Stimulated activated CD4-positive, alpha-beta T cell treated with anti-CD3 and anti-CD28 coated beads, Interleukin-1b, Interleukin-23, amount 100 ng/mL, for 1 hour (primary cell): ENCODE results near the gene EEPD1.
"Not testable (repeated sequence)": the region's sequence is repeated elsewhere in the genome, so short reads cannot be mapped to it uniquely, and the experiment has no call there.

Experiments
- DNase-seq, 2 donors: peaks; one replicate each; pipeline ENCODE4 v3.0.0-alpha.2; 2020; ENCODE audit warnings: low read depth in 2 of 2

Gene EEPD1

GRCh38 chr7:36214608-36215456 is 61.8 kb downstream of the EEPD1 start:
- DNase-seq, result no peak

- DNase-seq, result no peak
Measured at GRCh38 chr7:36215457-36215765, 62.4 kb downstream of the EEPD1 start.

DNA sequence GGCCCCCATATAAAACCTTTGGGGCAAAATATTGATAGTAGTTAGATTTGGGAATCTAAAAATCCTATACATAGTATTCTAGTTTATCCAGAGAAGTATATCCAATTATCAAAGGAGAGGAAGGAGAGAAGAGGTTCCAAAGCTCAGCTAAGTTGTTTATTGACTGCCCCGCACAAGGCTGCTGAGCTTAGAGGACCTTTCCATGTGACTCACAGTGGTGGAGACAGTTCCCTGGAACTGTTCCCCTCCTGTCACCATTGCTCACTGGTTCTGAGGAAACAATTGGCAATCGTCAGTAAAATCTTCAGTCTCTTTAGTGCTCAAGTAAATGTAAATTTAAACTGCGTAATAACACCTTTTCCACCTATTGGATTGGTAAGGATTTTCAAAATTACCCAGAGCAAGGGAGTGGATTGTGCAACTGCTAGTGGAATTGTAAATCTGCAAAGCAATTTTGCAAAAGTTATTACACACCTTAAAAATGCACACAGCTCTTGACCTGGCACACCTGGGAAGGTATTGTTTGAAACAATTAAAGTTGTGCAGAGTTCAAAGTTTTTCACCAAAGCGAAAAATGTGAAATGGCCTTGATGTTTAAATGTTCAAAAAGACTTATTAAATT is 63.1 kb downstream of the EEPD1 start:
- DNase-seq, result no peak

DNA sequence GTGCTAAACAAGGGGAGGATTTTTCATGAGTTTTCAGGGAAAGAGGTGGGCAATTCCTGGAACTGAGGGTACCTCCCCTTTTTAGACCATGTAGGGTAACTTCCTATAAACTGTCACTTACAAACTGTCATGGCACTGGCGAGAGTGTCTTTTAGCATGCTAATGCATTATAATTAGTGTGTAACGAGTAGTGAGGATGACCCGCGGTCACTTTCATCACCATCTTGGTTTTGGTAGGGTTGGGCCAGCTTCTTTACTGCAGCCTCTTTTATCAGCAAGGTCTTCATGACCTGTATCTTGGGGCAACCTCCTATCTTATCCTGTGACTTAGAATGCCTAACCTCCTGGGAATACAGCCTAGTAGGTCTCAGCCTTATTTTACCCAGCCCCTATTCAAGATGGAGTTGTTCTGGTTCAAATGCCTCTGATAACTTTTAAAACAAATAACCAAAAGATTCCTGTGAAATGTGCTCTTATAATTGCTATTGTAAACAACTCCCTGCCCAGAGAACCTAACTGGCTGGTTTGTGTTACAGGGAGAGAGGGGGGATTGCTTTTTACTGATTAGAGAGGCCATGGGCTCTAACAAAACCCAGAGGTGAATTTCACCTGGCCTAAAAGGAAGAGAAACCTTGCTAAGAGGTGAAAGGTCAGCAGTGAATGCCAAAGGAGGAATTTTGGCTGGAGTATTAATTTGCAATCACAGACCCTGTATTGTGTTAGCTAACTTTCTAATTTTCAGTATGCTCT is 64.3 kb downstream of the EEPD1 start:
- no peak for DNase-seq

DNA sequence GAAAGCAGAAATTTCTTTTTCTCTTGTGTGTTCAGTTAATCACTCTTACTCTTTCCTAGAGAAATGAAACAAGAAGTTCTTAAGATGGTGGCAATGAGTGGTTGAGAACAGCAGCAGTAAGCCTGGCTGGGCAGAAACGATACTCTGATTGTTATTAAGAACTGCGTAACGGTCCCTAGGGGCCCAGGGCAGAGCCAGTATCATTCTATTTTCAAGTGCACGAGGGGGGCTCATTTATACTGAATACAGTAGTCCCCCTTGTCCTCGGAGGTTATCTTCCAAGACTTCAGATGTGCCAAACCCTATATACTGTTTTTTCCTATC is 64.9 kb downstream of the EEPD1 start:
- no peak for DNase-seq

GRCh38 chr7:36219429-36219828 is 66.4 kb downstream of the EEPD1 start:
- DNase-seq, result no peak

GRCh38 chr7:36223851-36224250 is 70.8 kb downstream of the EEPD1 start:
- no peak for DNase-seq

- no peak for DNase-seq
Measured at GRCh38 chr7:36224934-36225858, 72.1 kb downstream of the EEPD1 start.

GRCh38 chr7:36226151-36226550 is 73.1 kb downstream of the EEPD1 start:
- DNase-seq, result no peak

- no peak for DNase-seq
Measured at GRCh38 chr7:36227223-36227622, 74.2 kb downstream of the EEPD1 start.

DNA sequence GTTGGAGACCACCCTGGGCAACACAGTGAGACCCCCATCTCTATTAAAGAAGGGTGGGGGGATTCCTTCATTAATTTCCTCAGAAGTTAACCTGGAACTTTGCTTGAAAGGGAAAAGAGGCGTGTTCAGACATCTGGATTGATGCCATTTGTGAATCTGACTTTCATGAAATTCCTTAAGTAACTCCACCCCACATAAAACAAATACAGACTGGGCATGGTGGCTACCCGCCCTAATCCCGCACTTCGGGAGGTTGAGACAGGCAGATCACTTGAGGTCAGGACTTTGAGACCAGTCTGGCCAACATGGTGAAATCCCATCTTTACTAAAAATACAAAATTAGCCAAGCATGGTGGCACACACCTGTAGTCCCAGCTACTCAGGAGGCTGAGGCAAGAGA is 75.0 kb downstream of the EEPD1 start:
- no peak for DNase-seq

GRCh38 chr7:36231406-36231805 is 78.4 kb downstream of the EEPD1 start:
- no peak for DNase-seq

GRCh38 chr7:36232555-36232954 is 79.5 kb downstream of the EEPD1 start:
- DNase-seq, result no peak

- no peak for DNase-seq
Measured at GRCh38 chr7:36232971-36233550, 80.0 kb downstream of the EEPD1 start.

- no peak for DNase-seq
Measured at GRCh38 chr7:36236073-36236472, 83.0 kb downstream of the EEPD1 start.

DNA sequence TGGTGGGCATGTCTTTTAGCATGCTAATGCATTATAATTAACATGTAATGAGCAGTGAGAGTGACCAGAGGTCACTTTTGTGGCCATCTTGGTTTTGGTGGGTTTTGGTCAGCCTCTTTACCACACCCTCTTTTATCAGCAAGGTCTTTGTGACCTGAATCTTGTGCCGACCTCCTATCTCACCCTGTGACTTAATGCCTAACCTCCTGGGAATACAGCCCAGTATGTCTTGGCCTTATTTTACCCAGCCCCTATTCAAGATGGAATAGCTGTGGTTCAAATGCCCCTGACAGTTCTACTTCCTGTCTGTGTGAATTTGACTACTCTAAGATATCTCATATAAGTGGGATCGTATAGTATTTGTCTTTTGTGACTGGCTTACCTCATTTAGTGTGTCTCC is 85.1 kb downstream of the EEPD1 start:
- DNase-seq, result no peak

GRCh38 chr7:36243356-36243755 is 90.3 kb downstream of the EEPD1 start:
- DNase-seq, result not testable (repeated sequence)

DNA sequence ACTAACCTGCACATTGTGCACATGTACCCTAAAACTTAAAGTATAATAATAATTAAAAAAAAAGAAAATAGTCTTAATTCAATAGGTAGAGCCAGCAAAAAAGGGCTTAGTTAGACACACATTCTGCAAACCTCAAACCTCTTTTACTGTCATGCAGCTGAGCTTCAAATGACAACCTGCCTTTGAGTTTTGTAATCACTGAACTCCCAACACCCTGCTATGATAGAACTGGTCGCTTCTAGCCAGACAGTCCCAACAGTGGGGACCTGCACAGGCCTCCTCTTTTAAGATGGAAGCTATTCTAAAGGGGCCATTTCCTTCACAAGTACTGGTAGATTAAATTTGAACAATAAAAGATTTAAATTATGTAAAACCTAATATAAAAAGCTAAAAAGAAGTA is 90.9 kb downstream of the EEPD1 start:
- DNase-seq, result not testable (repeated sequence)

GRCh38 chr7:36244429-36244828 is 91.4 kb downstream of the EEPD1 start:
- no peak for DNase-seq

DNA sequence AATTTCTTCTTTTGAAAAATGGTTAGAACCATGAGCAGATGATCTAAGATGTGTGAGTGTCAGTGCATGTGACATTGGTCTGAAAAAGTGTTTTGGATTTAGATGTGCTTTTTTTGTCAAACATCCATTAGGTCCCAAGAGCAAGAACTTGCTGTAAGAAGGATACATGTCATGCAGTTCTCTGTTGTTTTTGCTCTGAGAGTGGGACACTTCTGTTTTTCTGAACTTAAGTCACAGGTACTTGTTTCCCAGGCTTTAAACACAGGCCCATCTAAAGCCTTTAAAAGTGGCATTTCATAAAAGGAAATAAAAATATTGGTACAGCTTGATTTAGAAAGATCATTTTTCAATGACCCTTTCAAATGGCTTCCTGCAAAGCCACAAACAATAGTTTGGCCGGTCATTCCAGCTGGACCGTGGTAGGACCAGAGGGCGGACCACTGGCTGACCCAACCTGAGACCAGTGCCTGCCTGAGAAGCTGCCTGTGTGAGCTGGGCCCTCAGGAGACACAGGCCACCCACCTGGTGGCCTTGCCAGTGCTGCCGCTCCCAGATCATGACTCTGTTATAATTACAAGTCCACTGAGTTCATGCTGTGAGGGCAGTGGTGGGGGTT is 92.7 kb downstream of the EEPD1 start:
- no peak for DNase-seq

GRCh38 chr7:36249091-36249490 is 96.0 kb downstream of the EEPD1 start:
- no peak for DNase-seq
